GF-D8 (cell line): ENCODE data around the gene RMDN3.

Experiments
- DNase-seq: peaks from one replicate; lab custom pipeline; 2025; lab: John Stamatoyannopoulos, UW

RMDN3 gene

GRCh38 chr15:40693904-40694687, 61.0 kb downstream of the RMDN3 start:
- no peak for DNase-seq

- no peak for DNase-seq
These were observed 63.3 kb downstream of the RMDN3 start for GRCh38 chr15:40691737-40692136.

- DNase-seq: no peak
These were observed 65.9 kb downstream of the RMDN3 start for GRCh38 chr15:40688932-40689799.
